IMR-90 (cell line): ENCODE data around the gene C9orf50. TPM values are rescaled to one million over a fixed set of nuclear protein-coding genes. Genes with fewer than 3 reads are reported as not detected.
A peak's percentile ranks its signal among the peaks of the same experiment; 100 is the strongest.

Source experiments
- ATAC-seq: fragments of 200-7000 bp; cut with Tn5 transposase; 2 replicates; pipeline ENCODE4 v1.9.1; 2020; ENCODE audit warnings: low read depth, mild to moderate bottlenecking, moderate library complexity
- BruUV-seq: library from RNA; stranded (reverse); fragments of 400-500 nt; replicated peaks from 2 replicates; lab custom pipeline; 2021; lab: Mats Ljungman, UMichigan
- CTCF ChIA-PET: fragments of 300-600 bp; formaldehyde crosslinking; extraction: SDS; loops from one replicate; lab custom pipeline; 2021; ENCODE audit warnings: antibody characterized with exemption; lab: Yijun Ruan, JAX
- POLR2A ChIA-PET: fragments of 300-600 bp; sonication (Branson Sonifier 250); formaldehyde crosslinking; loops from one replicate; lab custom pipeline; 2022; ENCODE audit warnings: antibody characterized with exemption; ENCODE audit not compliant: unreplicated experiment; lab: Charles Lee
- DNase-seq: peaks from one replicate; pipeline ENCODE4 v3.0.0; 2013
- H2AFZ ChIP-seq: replicated peaks from 2 replicates; pipeline ENCODE3; 2013; ENCODE audit warnings: low read length, mild to moderate bottlenecking; ENCODE audit not compliant: poor library complexity
- H2AK5ac ChIP-seq: 2 replicates; pipeline ENCODE4 v1.6.1; 2013; ENCODE audit warnings: low read depth, low read length, inconsistent platforms
- H2AK9ac ChIP-seq: replicated peaks from 2 replicates; pipeline ENCODE3; 2013; ENCODE audit warnings: mild to moderate bottlenecking, low read depth, low read length, moderate library complexity; ENCODE audit not compliant: poor library complexity
- H2BK120ac ChIP-seq: 2 replicates; pipeline ENCODE4 v1.6.1; 2013; ENCODE audit warnings: low read depth, low read length, inconsistent platforms
- H2BK15ac ChIP-seq: 3 replicates; pipeline ENCODE4 v1.6.1; 2013; ENCODE audit warnings: low read depth, low read length, inconsistent platforms
- H2BK20ac ChIP-seq: 2 replicates; pipeline ENCODE4 v1.6.1; 2013; ENCODE audit warnings: low read depth, mild to moderate bottlenecking, inconsistent platforms, low read length, moderate library complexity
- H2BK5ac ChIP-seq: 2 replicates; pipeline ENCODE4 v1.6.1; 2013; ENCODE audit warnings: mild to moderate bottlenecking, low read depth, low read length, inconsistent platforms; ENCODE audit not compliant: poor library complexity, severe bottlenecking
- H3K14ac ChIP-seq: replicated peaks from 2 replicates; pipeline ENCODE4 v1.6.1; 2013; ENCODE audit warnings: low read depth, low read length, inconsistent platforms
- H3K18ac ChIP-seq: 2 replicates; pipeline ENCODE4 v1.6.1; 2013; ENCODE audit warnings: low read depth, low read length, control low read depth
- H3K23ac ChIP-seq: 2 replicates; pipeline ENCODE4 v1.6.1; 2013; ENCODE audit warnings: low read depth, low read length, inconsistent platforms
- H3K27ac ChIP-seq: 2 replicates; pipeline ENCODE4 v1.5.1; 2013; ENCODE audit warnings: mild to moderate bottlenecking, control low read depth, low read length; ENCODE audit not compliant: insufficient read depth
- H3K27me3 ChIP-seq: 2 replicates; pipeline ENCODE4 v1.6.1; 2013; ENCODE audit warnings: low read length; ENCODE audit not compliant: control insufficient read depth, insufficient read depth
- H3K36me3 ChIP-seq: 2 replicates; pipeline ENCODE4 v1.6.1; 2013; ENCODE audit warnings: low read length, mixed read lengths; ENCODE audit not compliant: control insufficient read depth, insufficient read depth
- H3K4ac ChIP-seq: 2 replicates; pipeline ENCODE4 v1.6.1; 2013; ENCODE audit warnings: low read depth, low read length, inconsistent platforms
- H3K4me1 ChIP-seq: 2 replicates; pipeline ENCODE4 v1.6.1; 2013; ENCODE audit warnings: low read length, mixed read lengths; ENCODE audit not compliant: control insufficient read depth, insufficient read depth
- H3K4me2 ChIP-seq: 2 replicates; pipeline ENCODE4 v1.6.1; 2013; ENCODE audit warnings: low read depth, mild to moderate bottlenecking, control low read depth, low read length, moderate library complexity
- H3K4me3 ChIP-seq: 2 replicates; pipeline ENCODE4 v1.5.1; 2013; ENCODE audit warnings: low read depth, mild to moderate bottlenecking, control low read depth, low read length, moderate library complexity; ENCODE audit not compliant: insufficient read depth
- H3K56ac ChIP-seq: 2 replicates; pipeline ENCODE4 v1.6.1; 2013; ENCODE audit warnings: low read length, inconsistent platforms; ENCODE audit not compliant: insufficient read depth; ENCODE audit errors: extremely low read depth
- H3K79me1 ChIP-seq, 2 experiments: 2 replicates each; pipeline ENCODE4 v1.6.1; 2013; ENCODE audit warnings: low read length in 2 of 2, inconsistent platforms in 1 of 2, low read depth in 1 of 2
- H3K9ac ChIP-seq: 2 replicates; pipeline ENCODE4 v1.6.1; 2013; ENCODE audit warnings: low read depth, low read length, control low read depth
- H3K9me1 ChIP-seq: 2 replicates; pipeline ENCODE4 v1.6.1; 2013; ENCODE audit warnings: low read length, inconsistent platforms; ENCODE audit not compliant: insufficient read depth
- H3K9me3 ChIP-seq: 2 replicates; pipeline ENCODE4 v1.6.1; 2013; ENCODE audit warnings: low read length; ENCODE audit not compliant: control insufficient read depth, insufficient read depth
- H4K20me1 ChIP-seq: 2 replicates; pipeline ENCODE4 v1.6.1; 2013; ENCODE audit warnings: low read length, inconsistent platforms; ENCODE audit not compliant: insufficient read depth
- H4K5ac ChIP-seq: 2 replicates; pipeline ENCODE4 v1.6.1; 2013; ENCODE audit warnings: mild to moderate bottlenecking, low read depth, low read length, control low read depth
- H4K8ac ChIP-seq, 2 experiments: 2 replicates each; pipeline ENCODE4 v1.6.1; 2013; ENCODE audit warnings: low read depth in 2 of 2, low read length in 2 of 2, control low read depth in 1 of 2, inconsistent platforms in 1 of 2
- H4K91ac ChIP-seq: 2 replicates; pipeline ENCODE4 v1.6.1; 2013; ENCODE audit warnings: low read depth, low read length, inconsistent platforms; ENCODE audit not compliant: insufficient read depth
- POLR2A ChIP-seq: IDR thresholded peaks from 2 replicates; pipeline ENCODE4 v1.6.1; 2012; ENCODE audit warnings: mild to moderate bottlenecking, low read depth, low read length
- WGBS, 2 experiments: methylation state at CpG; one replicate each; pipeline versions ENCODE4 v1.1.5 to v1.1.7; 2013; ENCODE audit warnings: missing lambda C conversion rate in 2 of 2; ENCODE audit not compliant: insufficient read length in 1 of 2; ENCODE audit errors: extremely low coverage in 2 of 2; 5-methylcytosine and 5-hydroxymethylcytosine counted together
- dilution Hi-C: fragments of 300-500 bp; cut with HindIII; formaldehyde crosslinking; loops from one replicate; pipeline ENCODE4 v1.14.3; 2018; ENCODE audit warnings: low sequenced_read_pairs; ENCODE audit not compliant: unreplicated experiment
- in situ Hi-C: fragments of 300-500 bp; cut with MboI; formaldehyde crosslinking; loops from 3 replicates; pipeline ENCODE4 v1.14.3; 2019; ENCODE audit warnings: low sequenced_read_pairs, inconsistent platforms, mixed read lengths
- intact Hi-C: fragments of 100-400 bp; cut with micrococcal nuclease; formaldehyde crosslinking; loops from 2 replicates; pipeline ENCODE4 v1.10.0; 2022
- polyA plus RNA-seq, 3 experiments: library from polyadenylated mRNA; depleted of rRNA; stranded (reverse); fragments of >200 nt; gene quantifications; 2 replicates each; pipeline ENCODE4 v1.2.3, GENCODE V29; 2012; ENCODE audit warnings: low replicate concordance in 1 of 3
- total RNA-seq: library from RNA; depleted of rRNA; stranded (reverse); fragments of >200 nt; gene quantifications from 2 replicates; pipeline ENCODE4 v1.2.3, GENCODE V29; 2012

Gene C9orf50
- total and polyA plus RNA-seq, 2 of the 4 experiments (the other 2 are of a cell fraction) = 0.09 TPM; not detected in 1

DNA sequence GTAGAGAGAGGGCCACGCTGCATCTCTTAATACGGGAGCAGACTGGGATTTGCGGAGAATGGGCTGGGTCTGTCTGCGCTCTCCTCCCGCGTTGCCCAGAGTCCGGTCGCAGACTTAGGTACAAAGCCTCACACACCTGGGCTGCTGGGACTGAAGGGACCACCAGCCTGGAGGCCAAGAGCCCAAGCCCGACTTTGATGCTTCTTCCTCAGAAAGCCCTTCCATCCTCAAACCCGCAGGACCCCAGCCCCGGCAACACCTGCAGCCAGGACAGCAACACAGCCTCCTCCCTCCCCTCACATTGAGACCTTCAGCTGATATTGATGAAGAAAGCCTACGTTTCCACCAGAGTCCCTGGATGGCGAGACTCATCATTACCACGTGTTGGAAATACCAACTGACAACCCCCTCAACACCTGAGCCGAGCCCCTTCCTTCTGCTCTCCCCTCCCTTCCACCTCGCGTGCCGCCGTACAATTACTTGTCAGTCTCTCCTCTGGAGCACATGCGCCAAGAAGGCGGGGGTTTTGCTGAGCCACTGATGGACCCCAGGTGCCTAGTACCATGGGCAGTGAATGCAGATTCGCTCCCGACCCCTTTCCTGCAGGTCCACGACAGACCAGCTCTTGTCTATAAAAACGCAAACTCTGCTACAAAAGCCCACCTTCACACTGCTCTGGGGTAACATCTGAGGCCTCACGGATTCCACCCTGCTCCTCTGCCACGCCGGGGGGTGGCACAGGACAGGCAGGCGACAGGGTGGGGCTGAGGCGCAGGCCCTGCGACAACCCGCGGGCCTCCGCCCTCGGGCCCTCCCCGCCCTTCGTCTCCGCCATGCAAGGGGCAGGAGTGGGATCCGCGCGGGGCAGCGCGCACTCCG is 20.2 kb upstream of the C9orf50 start:
- Histone ChIP-seq H3K79me1 (peaks cover 3 to 55% of the 10 kb centered on the region in 2 experiments; a peak in 3 of 4 replicates), H2BK5ac (peak overlapping the region; percentile 38), H4K91ac (no peak overlapping the region), H3K4ac (peak overlapping the region; percentile 35), H3K27me3 (no peaks in the 10 kb centered on the region), H3K9me3 (no peaks in the 10 kb centered on the region), H2BK120ac (no peak overlapping the region), H2AK5ac (peak overlapping the region; percentile 29), H2AK9ac (peak overlapping the region; percentile 85), H2AFZ (peak overlapping the region; percentile 94), H3K56ac (0 out of 2 replicates have a peak overlapping the region, but pooled peaks have one; percentile 13), H3K9ac (peak overlapping the region; percentile 72), H3K4me2 (peak overlapping the region; percentile 83), H3K18ac (no peak overlapping the region), H3K23ac (peak overlapping the region; percentile 33; the same call in 1 of the 2 replicates), H2BK20ac (no peak overlapping the region), H4K20me1 (peaks cover 51% of the 10 kb centered on the region), H3K36me3 (peaks cover 30% of the 10 kb centered on the region), H3K14ac (peak overlapping the region; percentile 61; the same call in 1 of the 2 replicates), H3K4me1 (peaks cover 15% of the 10 kb centered on the region), H2BK15ac (no peak overlapping the region), H3K9me1 (no peaks in the 10 kb centered on the region), H4K8ac (peak overlapping the region in 1 of 2 experiments; percentile 83; a peak in 1 of 4 replicates), H4K5ac (no peak overlapping the region), H3K4me3 (peak overlapping the region; percentile 81), H3K27ac (peak overlapping the region; percentile 64)
- DNase-seq (no peak), ATAC-seq (peak; percentile 13)
- in situ Hi-C loops = no loop called here
- intact Hi-C loops = no loop called here
- no TSS peak for BruUV-seq
- TF ChIP-seq POLR2A = no peak
- ChIA-PET POLR2A (no interaction called here), CTCF (no interaction called here)
- dilution Hi-C loops = no loop called here
- 39% methylated on average over 20 of the region's 44 CpGs; no CpG with 5 or more reads in 1 of the 2 experiments for WGBS, 2 experiments
